Kidney (tissue), 14 donors: ENCODE measurements around the gene ANKRD63. TPM values are rescaled to one million over a fixed set of nuclear protein-coding genes. Genes with fewer than 3 reads are reported as not detected.

Experiments used
- DNase-seq, 5 donors: peaks; one replicate each; pipeline ENCODE4 v3.0.0-alpha.2; 2013 to 2020
- FAIRE-seq: peaks from 2 replicates; lab custom pipeline; 2012; peaks lifted over from hg19 to GRCh38; lab: Jason Lieb, UNC
- H3K27ac ChIP-seq, 2 donors: one replicate each; pipeline ENCODE4 v1.7.0; 2013; ENCODE audit warnings: low read depth in 2 of 2, low read length in 2 of 2, inconsistent platforms in 1 of 2
- H3K27me3 ChIP-seq: one replicate; pipeline ENCODE4 v1.7.1; 2013; ENCODE audit warnings: low read length, inconsistent platforms; ENCODE audit not compliant: control insufficient read depth, insufficient read depth
- H3K36me3 ChIP-seq, 3 donors: one replicate each; pipeline versions ENCODE4 v1.7.0 to v1.7.1; 2013; ENCODE audit warnings: low read length in 3 of 3, control low read depth in 1 of 3, inconsistent platforms in 1 of 3; ENCODE audit not compliant: insufficient read depth in 3 of 3, control insufficient read depth in 2 of 3
- H3K4me1 ChIP-seq, 3 donors: one replicate each; pipeline versions ENCODE4 v1.7.0 to v1.7.1; 2013; ENCODE audit warnings: low read length in 3 of 3, inconsistent platforms in 1 of 3, low read depth in 1 of 3; ENCODE audit not compliant: control insufficient read depth in 2 of 3, insufficient read depth in 2 of 3
- H3K4me3 ChIP-seq, 3 donors: one replicate each; pipeline versions ENCODE4 v1.7.0 to v1.8.1; 2013; ENCODE audit warnings: low read length in 3 of 3, control low read depth in 1 of 3, inconsistent platforms in 1 of 3
- H3K9ac ChIP-seq, 3 donors: one replicate each; pipeline versions ENCODE4 v1.7.0 to v1.7.1; 2013; ENCODE audit warnings: low read length in 3 of 3, control low read depth in 1 of 3, inconsistent platforms in 1 of 3
- H3K9me3 ChIP-seq, 3 donors: one replicate each; pipeline versions ENCODE4 v1.7.0 to v1.7.1; 2013; ENCODE audit warnings: low read length in 3 of 3, control low read depth in 1 of 3, inconsistent platforms in 1 of 3; ENCODE audit not compliant: control insufficient read depth in 2 of 3, insufficient read depth in 1 of 3
- CTCF ChIP-seq: IDR thresholded peaks from 3 replicates; pipeline ENCODE4 v1.5.1; 2012; ENCODE audit warnings: mild to moderate bottlenecking, moderate library complexity, borderline replicate concordance; ENCODE audit not compliant: insufficient read depth; ENCODE audit errors: extremely low read depth
- intact Hi-C: fragments of 100-400 bp; cut with DNase I; formaldehyde crosslinking; loops from one replicate; pipeline ENCODE4 v1.11.1; 2022
- polyA plus RNA-seq: library from polyadenylated mRNA; stranded (reverse); fragments of 350-450 nt; fragmentation: Illumina TruSeq; extraction: RNeasy Lipid Tissue Mini Kit (QIAGEN cat#74804); gene quantifications from one replicate; pipeline ENCODE4 v1.2.3, GENCODE V29; 2014; ENCODE audit warnings: low read depth, low replicate concordance; ENCODE audit not compliant: insufficient read depth
- total RNA-seq: library from RNA; stranded (reverse); fragmentation: NEBNext Ultra II Directional; extraction: Animal tissue kit (Norgen Biotek cat#: 25700); gene quantifications from one replicate; pipeline ENCODE4 v1.2.1, GENCODE V29; 2021
- donor health status: control.
- donor health status: control.
- donor health status: control.
- donor health status: control.
- donor health status: control.
- donor health status: DM: yes; HTN: yes; CAD: no.
- donor health status: Normal renal cell carcinoma (clear cell type).

Gene ANKRD63
- total and polyA plus RNA-seq, 2 donors from 2014 or later: not detected

DNA sequence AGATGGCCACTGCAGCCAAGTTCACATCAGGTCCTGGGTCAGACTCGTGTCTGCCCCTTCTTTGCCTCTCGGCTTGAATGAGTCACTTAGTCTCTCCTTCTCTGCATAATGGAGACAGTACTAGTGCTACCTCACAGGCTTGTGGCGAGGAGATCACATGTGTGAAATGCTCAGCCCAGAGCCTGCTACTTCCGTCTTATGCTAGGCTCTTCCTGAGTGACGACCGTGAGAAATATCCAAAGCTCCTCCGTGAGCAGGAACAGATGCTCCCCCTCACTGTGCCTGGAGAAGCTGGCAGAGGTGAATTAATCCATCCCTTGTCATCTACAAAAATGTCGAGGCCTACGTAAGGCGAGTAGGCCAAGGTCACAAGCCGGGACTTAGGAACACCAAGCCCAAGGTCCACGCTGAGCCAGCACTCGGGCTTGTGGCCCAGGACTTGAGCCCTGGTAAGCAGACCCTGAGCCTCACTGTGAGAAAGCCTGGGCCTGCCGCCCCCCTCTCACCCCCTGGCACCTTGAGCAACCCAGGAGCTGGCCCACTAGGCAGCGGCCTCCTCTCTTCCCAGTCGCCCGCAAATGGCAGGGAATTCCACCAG is 26.1 kb downstream of the ANKRD63 start:
- FAIRE-seq: no peak
- Histone ChIP-seq H3K9me3 (no peaks in the 10 kb centered on the region), H3K36me3 (no peaks in the 10 kb centered on the region), H3K9ac (no peak overlapping the region), H3K4me1 (peaks cover 0 to 10% (median 0%) of the 10 kb centered on the region in 3 donors), H3K27ac (no peak overlapping the region), H3K4me3 (no peak overlapping the region), H3K27me3 (peaks cover 6% of the 10 kb centered on the region)
- no peak for TF ChIP-seq CTCF
- DNase-seq: peak in 1 of 5 donors; percentile 34
- intact Hi-C loops: no loop called here

- intact Hi-C loops: no loop called here
- no peak for DNase-seq
Observed at GRCh38 chr15:40255033-40255432, 27.8 kb downstream of the ANKRD63 start.

DNA sequence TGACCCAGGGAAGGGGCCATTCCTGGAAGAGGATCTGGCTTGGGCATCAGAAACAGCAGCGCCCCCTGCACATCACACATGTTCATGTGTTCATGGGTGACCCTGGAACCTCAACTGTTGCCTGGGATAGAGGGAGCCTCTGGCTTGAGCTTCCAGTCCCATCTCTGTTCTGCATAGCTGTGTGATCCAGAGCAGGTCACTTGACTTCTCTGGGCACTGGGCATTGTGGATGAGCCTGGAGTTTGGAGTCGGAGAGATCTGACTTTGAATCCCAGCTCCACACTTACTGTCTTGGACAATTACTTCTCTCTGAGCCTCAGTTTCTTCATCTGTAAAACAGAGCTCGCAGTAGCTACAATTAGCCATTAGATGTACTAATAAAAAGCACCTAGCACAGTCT is 28.4 kb downstream of the ANKRD63 start:
- FAIRE-seq (no peak), DNase-seq (peak in 1 of 5 donors; percentile 38)
- Histone ChIP-seq H3K36me3 (no peaks in the 10 kb centered on the region), H3K4me1 (peaks cover 0 to 10% (median 0%) of the 10 kb centered on the region in 3 donors), H3K9me3 (no peaks in the 10 kb centered on the region), H3K27ac (no peak overlapping the region), H3K27me3 (peaks cover 6% of the 10 kb centered on the region), H3K9ac (no peak overlapping the region), H3K4me3 (no peak overlapping the region)
- TF ChIP-seq CTCF: no peak
- intact Hi-C loops: no loop called here

More at GRCh38 chr15:40255033-40255432, 27.8 kb downstream of the ANKRD63 start:
- Histone ChIP-seq H3K36me3 (no peaks in the 10 kb centered on the region), H3K27ac (no peak overlapping the region), H3K4me1 (peaks cover 0 to 10% (median 0%) of the 10 kb centered on the region in 3 donors), H3K9me3 (no peaks in the 10 kb centered on the region), H3K9ac (no peak overlapping the region), H3K4me3 (no peak overlapping the region), H3K27me3 (peaks cover 6% of the 10 kb centered on the region)
- no peak for TF ChIP-seq CTCF
- FAIRE-seq: no peak
